ENCODE measurements around the gene CD93.

- TF ChIP-seq ARNT (IDR thresholded peaks at IDR 0.05): no peak
- no peak for TF ChIP-seq BHLHE40 (IDR thresholded peaks at IDR 0.05; ENCODE audit: borderline replicate concordance)
- no peak for TF ChIP-seq ELF4 (IDR thresholded peaks at IDR 0.05)
- TF ChIP-seq HDGF (IDR thresholded peaks at IDR 0.05; ENCODE audit: borderline replicate concordance): no peak
- TF ChIP-seq SP1 (IDR thresholded peaks at IDR 0.05): no peak
- TF ChIP-seq NFRKB (IDR thresholded peaks at IDR 0.05): no peak
- no peak for TF ChIP-seq LEF1 (IDR thresholded peaks at IDR 0.05; ENCODE audit: borderline replicate concordance)
- no peak for TF ChIP-seq CTBP1 (IDR thresholded peaks at IDR 0.05; ENCODE audit: borderline replicate concordance)
These were observed 5.6 kb downstream of the CD93 start for GRCh38 chr20:23080521-23080920.

Measured in HEK293T (cell line).